Stimulated activated CD4-positive, alpha-beta T cell treated with anti-CD3 and anti-CD28 coated beads, Interleukin-15, amount 100 ng/mL, for 48 hours (primary cell): ENCODE data around the gene HTT.
"Not testable (repeated sequence)": the region's sequence is repeated elsewhere in the genome, so short reads cannot be mapped to it uniquely, and the experiment has no call there.

Experiments
- DNase-seq, 2 donors: peaks; one replicate each; pipeline ENCODE4 v3.0.0-alpha.2; 2020; ENCODE audit warnings: low read depth in 2 of 2

HTT gene

DNA sequence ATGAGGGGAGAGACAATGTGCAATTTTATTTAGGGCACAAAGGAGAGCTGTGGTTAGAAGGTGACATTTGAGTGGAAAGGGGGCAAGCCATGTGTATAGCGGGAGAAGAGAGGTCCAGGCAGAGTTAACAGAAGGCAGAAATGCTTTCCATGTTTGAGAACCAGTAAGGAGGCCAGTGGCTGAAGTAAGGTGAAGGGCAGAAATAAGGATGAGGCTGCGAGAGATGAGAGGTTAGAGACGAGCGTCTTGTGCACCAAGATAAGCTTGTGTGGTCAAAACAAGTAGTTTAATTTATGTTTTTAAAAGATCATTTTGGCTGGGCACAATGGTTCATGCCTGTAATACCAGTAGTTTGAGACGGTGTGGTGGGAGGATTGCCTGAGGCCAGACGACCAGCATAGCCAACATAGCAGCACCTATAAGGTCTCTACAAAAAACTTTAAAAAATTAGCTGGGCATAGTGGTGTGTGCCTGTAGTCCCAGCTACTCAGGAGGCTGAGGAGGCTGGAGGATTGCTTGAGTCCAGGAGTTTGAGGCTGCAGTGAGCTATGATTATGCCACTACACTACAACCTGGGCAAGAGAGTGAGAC is 8.5 kb downstream of the HTT start:
- DNase-seq, result no peak

DNA sequence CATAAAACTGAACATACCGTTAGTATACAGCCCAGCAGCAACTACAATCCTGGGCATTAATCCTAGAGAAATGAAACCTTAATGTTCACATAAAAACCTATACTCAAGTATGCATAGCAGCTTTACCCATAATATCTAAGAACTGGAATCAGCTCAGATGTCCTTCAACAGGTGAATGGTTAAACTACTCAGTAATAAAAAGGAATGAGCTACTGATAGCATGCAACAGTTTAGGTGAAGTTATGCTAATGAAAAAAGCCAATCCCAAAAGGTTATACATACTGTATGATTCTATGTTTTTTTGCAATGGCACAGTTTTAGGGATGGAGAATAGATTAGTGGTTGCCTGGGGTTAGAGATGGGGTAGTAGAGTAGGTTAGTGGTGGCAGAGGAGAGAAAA is 9.3 kb downstream of the HTT start:
- DNase-seq, result no peak

DNA sequence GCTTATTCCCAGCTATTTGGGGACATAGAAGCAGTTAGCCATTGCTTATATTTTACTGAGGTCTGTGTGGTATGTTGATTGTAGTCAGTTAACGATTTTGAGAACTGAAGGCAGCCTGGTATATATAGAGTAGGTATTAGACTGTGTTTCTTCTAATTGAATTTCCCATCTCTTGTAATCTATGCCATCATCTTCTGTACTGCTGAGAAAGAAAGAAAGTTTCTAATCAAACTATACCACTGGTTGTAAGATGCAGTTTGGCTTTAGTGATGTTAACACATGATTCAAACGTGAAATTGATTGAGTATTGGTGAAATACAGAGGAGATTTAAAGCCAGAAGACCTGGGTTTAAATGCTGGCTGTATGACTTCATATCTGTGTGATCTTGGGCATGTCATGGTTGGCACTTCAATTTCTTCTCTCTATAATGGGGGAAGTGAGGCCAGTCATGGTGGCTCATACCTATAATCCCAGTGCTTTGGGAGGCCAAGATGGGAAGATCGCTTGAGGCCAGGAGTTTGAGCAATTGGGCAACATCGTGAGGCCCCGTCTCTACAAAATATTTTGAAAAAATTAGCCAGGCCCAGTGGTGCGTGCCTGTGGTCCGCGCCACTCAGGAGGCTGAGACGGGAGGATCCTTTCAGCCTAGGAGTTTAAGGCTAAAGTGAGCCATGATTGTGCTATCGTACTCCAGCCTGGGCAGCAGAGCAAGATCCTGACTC is 11.6 kb downstream of the HTT start:
- DNase-seq, result no peak

DNA sequence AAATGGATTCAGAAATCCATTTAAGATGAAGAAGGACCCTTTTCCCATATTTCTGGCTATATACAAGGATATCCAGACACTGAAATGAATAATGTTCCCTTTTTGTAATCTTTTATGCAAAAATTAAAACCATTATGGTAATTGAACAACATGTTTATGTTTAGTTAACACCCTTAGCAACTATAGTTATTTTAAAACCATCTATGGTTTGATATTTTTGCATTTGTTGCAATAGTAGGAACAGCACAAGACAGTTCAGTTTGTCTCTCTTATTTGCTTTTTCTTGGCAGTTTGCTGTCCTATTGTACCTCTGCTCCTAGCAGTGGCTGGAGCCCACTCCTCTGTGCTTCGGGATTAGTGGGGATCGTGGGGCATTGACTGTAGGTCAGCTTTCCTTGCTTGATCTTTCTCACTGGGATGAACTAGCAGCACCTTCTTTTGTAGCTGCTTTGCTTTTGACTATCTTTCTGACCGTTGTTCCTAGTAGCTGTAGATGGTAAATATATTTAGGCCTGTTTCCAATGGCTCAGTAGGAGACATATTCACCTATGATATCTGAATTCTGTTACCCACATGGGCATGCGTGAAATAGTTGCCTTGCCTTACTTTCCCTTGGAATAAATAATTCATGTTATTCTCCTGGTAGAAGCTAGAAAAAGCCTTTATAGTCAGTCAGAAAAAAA is 12.8 kb downstream of the HTT start:
- no peak for DNase-seq

DNA sequence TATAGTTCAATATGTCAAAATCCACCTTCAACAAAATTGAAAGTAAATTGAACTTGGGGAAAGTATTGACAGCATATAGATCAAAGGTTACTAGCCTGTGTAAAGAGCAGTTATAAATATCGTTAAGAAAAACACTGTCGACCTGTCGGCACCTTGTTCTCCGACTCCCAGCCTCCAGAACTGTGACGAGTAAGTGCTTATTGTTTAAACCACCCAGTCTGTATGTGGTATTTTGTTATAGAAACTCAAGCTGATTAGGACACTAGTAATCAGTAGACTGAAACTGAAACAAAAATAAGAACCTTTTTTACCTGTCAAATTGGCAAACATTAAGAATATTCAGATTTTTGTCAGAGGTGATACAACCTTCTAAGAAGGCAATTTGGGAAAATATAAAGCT is 17.0 kb downstream of the HTT start:
- DNase-seq, result no peak

DNA sequence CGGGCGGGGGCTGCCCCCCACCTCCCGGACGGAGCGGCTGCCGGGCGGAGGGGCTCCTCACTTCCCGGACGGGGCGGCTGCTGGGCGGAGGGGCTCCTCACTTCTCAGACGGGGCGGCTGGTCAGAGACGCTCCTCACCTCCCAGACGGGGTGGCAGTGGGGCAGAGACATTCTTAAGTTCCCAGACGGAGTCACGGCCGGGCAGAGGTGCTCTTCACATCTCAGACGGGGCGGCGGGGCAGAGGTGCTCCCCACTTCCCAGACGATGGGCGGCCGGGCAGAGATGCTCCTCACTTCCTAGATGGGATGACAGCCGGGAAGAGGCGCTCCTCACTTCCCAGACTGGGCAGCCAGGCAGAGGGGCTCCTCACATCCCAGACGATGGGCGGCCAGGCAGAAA is 20.2 kb downstream of the HTT start:
- DNase-seq, result not testable (repeated sequence)

DNA sequence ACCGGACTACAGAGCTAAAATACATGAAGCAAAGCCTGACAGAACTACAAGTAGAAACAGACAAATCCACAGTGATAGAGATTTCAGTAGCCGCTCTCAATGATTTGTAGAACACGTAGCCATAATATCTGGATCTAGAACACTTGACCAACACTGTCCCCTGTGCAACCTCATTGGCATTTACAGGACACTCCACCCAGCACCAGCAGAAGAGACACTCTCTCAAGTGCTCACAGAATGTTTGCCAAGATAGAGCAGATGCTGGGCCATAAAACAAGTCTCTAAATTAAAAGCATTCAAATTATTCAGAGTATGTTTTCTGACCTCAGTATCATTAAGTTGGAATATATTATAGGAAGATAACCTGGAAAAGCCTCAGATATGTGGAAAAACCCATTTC is 21.7 kb downstream of the HTT start:
- no peak for DNase-seq

DNA sequence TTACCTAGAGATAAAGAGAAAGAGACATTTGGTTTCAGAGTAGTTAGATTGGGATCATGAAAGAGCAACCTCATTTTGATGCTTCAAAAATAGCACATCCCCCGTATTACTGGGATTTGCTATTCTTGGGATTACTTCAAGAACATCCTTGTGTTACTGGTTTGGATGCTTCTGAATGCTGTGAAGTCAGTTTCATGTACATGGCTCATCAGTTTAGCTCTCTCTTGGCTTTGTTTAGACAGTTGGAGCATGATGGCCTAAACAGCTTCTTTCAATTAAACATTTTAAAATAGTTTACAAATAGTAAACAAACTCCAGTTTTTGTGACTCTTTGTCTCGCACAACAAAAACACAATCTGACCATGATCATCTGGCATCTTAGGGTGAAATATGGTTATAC is 23.9 kb downstream of the HTT start:
- DNase-seq, result no peak

DNA sequence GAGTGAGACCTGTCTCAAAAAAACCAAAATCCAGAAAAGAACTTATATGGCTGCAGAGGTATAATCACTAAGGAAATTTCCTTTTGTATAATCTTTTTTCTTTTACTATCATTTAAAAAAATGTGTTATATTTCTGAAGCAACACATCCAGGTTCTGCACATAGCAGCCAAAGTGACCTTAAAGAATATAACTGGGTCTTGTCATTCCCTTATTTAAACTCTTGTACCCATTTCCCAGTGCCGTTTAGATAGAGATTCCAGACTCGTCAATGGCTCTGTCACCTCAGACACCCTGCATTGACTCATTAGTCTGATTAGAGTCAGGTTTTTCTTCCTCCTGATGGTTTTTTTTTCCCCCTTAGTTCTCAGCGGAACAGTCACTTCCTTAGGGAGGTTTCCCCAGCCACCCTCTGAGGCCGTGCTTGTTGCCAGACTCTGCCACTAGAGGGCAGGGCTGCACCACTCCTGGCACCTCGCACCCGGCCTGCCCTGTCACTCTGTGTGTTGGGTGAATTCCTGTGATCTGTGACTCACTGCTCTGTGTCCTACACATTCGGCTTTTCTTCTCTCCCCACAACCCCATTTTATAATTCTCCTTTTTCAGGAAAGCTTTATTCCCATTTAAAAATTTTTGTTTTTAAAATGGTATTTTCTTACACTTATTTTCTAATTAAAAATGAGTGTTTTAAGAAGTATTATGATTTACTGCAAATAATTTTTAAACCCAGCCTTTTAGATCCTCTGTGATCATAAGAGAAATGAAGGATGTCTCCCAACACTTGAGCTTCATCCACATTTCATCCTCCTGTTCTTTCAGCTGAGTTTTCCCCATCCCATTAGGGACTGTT is 32.1 kb downstream of the HTT start:
- DNase-seq, result peak; percentile 82 to 89

DNA sequence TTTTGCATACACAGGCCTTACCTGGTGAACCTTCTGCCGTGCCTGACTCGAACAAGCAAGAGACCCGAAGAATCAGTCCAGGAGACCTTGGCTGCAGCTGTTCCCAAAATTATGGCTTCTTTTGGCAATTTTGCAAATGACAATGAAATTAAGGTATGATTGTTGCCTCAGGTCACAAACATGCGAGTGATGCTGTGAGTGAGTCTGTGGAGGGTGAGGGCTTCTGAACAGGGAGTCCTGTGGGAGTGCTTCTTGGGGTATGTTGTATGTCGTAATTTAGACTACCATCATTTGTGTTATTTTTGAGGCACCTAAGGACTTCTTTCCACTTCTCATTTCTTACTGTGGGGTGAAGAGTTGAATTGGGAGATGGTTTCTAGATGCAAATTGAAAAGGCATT is 32.8 kb downstream of the HTT start:
- DNase-seq, result no peak

DNA sequence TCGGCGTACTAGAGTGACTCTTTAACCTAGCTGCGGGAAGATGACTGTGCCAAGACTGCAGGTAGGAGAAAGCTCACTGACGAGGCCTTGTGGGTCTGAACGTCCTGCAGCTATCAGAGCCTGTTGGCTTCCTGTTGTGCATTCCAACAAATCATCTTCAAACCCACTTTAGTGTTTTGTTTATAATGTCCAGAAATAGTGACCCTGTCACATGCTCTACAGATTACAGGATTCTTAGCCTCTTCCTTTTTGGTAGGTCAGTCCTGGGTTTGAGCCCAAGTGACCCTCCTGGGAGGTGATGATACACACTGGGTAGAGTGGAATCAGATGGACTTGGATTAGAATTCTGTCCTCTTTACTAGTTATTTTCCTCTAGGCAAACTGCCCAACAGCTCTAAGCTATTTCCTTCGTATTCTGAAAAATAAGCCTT is 33.2 kb downstream of the HTT start:
- no peak for DNase-seq

DNA sequence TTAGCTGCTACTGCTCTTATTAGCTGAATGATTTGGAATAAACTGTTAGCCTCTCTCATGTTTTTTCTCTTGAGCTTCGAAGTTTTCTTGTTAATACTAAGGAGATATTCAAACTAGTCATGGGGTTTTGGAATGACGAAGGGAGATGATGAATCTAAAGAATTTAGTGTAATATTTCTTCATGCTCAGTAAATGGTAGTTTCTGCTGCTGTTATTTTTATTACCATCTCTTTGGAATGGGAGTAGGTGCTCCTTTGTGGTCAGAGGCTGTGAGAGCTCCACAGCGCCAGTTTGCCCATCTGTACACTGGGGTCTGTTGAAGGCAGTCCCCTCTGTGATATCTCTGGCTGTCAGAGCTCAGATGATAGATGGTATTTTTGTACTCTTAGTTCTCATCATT is 33.7 kb downstream of the HTT start:
- DNase-seq, result no peak

DNA sequence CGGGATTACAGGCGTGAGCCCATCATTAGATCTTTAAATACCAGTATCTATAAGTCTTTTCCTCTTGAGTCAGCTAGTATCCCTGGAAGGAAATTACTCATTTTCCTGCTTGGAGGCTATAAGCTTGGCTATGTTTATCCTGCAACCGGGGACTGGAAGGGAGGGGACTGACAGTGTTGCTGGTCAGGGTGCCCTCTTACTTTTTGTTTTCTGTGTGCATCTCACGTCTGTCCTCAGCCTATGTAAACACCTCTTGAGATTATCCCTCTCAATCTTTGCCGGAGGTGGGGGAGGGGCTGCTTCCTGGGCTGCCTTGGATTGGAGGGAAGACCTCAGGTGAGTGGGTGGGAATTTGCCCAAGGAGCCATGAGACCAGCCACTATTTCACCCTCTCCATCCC is 37.0 kb downstream of the HTT start:
- no peak for DNase-seq

DNA sequence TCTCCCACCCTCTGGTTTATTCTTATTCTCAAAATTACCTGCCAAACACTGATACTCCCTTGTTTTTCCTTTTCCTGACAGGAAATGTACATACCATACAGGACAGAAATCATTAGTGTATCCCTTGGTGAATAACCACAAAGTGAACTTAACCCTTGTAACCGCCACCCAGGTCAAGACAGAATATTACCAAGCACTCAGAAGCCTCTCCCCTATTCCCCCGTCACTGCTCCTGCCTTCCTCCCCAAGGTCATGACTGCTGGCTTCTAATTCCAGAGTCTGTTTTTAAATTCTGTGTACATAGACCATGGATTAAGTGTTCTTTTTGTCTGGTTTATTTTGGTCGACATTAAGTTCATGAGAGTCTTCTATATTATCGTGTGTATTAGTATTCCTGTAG is 37.7 kb downstream of the HTT start:
- no peak for DNase-seq

DNA sequence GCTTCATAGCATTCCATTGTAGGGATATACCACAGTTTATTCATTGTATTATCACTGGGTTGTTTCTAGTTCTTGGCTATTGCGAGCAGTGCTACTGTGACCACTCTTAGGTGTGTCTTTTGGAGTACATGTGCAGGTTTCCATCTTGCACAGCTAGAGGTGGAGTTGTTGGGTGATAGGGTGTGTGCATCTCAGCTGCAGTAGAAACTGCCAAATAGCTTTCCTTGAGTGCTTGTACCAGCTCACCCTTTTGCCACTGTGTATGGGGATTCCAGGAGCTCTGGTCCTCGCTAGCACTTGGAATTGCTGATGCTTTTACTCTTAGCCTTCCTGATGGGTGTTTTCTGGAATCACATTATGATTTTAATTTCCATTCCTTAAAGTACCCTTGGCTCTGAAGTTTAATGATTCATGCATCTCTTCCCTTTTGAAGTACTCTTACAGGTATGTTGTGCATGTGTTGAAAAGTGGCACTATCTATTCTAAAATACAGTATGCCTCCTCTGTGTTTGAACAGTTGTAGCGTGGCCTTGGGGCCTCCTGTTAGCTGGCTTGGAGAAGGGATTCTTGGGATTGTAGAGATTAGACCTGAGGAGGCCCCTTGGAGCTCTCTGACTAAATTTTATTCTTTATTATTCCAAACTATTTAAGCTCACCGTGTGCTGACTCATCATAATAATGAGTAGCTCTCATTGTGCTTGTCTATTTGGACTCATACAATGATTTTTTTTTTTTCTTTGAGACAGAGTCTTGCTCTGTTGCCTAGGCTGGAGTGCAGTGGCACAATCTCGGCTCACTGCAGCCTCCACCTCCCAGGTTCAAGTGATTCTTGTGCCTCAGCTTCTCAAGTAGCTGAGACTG is 38.4 kb downstream of the HTT start:
- no peak for DNase-seq

DNA sequence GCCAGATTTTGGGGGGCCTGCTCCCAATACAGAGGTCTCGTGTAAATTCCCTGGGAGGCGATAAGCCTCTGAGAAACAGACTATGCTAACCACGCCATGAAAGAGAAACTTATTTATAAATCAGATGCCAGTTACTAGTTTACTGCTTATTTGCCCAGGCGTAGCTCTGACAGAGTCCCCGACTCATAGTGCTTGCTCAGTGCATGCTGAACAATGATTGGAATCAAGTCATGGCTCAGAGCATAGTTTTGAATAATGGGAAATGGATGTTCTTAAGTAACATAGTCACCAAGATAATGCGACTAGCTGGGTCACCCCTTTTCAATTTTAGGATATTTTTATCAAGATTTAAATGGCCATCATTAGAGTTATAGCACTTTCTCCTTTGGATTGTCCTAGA is 39.9 kb downstream of the HTT start:
- no peak for DNase-seq

DNA sequence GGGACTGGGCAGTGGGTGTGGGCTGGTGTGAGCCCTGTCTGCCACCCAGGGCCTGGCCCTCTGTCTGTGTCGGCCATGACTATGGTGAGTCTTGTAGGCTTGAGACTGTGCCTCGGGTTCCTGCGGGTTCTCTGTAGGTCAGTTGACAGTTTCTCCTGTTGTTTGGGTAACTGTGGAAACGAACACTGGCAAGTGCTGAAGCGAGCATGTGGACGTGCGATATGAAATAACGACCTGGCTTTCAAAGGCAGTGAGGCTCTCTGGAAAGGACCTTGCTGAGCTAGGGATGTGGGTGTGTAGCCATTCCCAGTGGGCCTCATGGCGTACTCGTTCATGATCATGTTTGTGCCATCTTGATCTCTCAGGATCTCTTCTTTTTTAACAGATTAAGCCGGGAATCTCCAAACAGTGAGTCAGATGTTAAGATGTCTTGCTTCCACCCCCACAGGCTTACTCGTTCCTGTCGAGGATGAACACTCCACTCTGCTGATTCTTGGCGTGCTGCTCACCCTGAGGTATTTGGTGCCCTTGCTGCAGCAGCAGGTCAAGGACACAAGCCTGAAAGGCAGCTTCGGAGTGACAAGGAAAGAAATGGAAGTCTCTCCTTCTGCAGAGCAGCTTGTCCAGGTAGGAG is 41.3 kb downstream of the HTT start:
- no peak for DNase-seq

DNA sequence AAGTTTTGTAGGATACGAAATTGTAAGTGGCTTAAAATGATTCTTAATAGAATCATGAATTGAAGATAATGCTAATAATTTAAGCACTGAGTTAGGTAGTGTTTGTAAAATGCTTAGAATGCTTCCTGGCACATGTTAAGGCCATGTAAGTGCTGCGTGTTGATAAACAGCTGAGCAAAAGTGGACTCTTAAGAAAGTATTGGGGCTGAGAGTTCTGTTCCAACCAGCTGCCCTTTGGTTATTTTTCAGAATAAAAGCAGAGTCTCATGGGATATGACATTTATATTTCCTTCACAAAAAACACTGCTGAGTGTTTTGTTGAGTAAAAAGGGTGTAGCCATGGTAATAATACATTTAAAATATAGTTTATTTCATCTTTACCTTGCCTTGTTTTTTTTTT is 42.5 kb downstream of the HTT start:
- no peak for DNase-seq

DNA sequence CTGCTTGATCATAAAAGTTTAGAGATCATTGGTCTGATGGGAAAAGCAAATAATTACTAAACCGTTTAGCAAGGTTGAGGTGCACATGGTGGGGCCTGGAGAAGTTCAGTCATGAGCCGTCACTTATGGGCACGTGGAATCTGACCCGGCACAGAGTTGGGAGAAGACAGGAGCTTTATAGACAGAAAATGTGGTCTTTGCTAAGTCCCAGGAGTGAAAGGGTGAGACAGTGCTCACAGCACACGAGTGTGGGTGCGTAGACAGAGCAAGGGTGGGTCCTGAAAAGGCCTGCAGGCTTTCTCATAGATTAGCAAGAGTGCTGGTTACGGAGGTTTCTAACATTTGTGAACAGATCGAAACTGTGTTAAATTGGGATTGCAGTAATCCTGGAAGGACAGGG is 43.8 kb downstream of the HTT start:
- DNase-seq, result no peak

DNA sequence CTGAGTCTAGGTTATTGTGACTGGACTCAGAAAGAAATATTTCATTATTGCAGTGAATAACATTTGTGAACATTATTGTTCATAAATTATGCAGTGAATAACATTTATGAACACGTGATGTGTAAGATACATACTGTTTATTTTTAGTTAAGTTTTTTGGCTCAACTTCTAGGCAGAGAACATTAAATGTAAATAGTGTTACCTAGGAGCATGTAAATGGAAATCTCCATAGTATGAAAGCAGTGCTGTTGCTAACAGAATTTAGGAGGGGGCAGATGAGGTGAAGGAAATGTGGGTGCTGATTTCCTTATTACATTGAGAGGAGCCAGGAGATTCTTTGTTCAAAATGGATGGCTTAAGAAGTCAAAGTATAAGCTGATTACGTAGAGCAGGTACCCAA is 45.0 kb downstream of the HTT start:
- no peak for DNase-seq

DNA sequence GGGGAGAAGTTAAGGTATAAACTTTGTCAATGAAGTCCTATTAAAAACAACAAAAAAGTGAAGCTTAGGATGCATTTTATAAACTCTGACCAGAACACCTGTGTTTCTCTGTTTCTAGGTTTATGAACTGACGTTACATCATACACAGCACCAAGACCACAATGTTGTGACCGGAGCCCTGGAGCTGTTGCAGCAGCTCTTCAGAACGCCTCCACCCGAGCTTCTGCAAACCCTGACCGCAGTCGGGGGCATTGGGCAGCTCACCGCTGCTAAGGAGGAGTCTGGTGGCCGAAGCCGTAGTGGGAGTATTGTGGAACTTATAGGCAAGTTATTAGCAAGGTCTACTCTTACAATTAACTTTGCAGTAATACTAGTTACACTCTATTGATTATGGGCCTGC is 46.6 kb downstream of the HTT start:
- DNase-seq, result no peak
